IMR-90 (cell line): ENCODE measurements around the gene CCDC90B. TPM values are rescaled to one million over a fixed set of nuclear protein-coding genes. Genes with fewer than 3 reads are reported as not detected.

Experiments
- ATAC-seq: fragments of 200-7000 bp; cut with Tn5 transposase; 2 replicates; pipeline ENCODE4 v1.9.1; 2020; ENCODE audit warnings: low read depth, mild to moderate bottlenecking, moderate library complexity
- BruUV-seq: library from RNA; stranded (reverse); fragments of 400-500 nt; replicated peaks from 2 replicates; lab custom pipeline; 2021; lab: Mats Ljungman, UMichigan
- CTCF ChIA-PET: fragments of 300-600 bp; formaldehyde crosslinking; extraction: SDS; loops from one replicate; lab custom pipeline; 2021; ENCODE audit warnings: antibody characterized with exemption; lab: Yijun Ruan, JAX
- POLR2A ChIA-PET: fragments of 300-600 bp; sonication (Branson Sonifier 250); formaldehyde crosslinking; loops from one replicate; lab custom pipeline; 2022; ENCODE audit warnings: antibody characterized with exemption; ENCODE audit not compliant: unreplicated experiment; lab: Charles Lee
- DNase-seq: peaks from one replicate; pipeline ENCODE4 v3.0.0; 2013
- H2AFZ ChIP-seq: replicated peaks from 2 replicates; pipeline ENCODE3; 2013; ENCODE audit warnings: low read length, mild to moderate bottlenecking; ENCODE audit not compliant: poor library complexity
- H2AK5ac ChIP-seq: 2 replicates; pipeline ENCODE4 v1.6.1; 2013; ENCODE audit warnings: low read depth, low read length, inconsistent platforms
- H2AK9ac ChIP-seq: replicated peaks from 2 replicates; pipeline ENCODE3; 2013; ENCODE audit warnings: mild to moderate bottlenecking, low read depth, low read length, moderate library complexity; ENCODE audit not compliant: poor library complexity
- H2BK120ac ChIP-seq: 2 replicates; pipeline ENCODE4 v1.6.1; 2013; ENCODE audit warnings: low read depth, low read length, inconsistent platforms
- H2BK15ac ChIP-seq: 3 replicates; pipeline ENCODE4 v1.6.1; 2013; ENCODE audit warnings: low read depth, low read length, inconsistent platforms
- H2BK20ac ChIP-seq: 2 replicates; pipeline ENCODE4 v1.6.1; 2013; ENCODE audit warnings: low read depth, mild to moderate bottlenecking, inconsistent platforms, low read length, moderate library complexity
- H2BK5ac ChIP-seq: 2 replicates; pipeline ENCODE4 v1.6.1; 2013; ENCODE audit warnings: mild to moderate bottlenecking, low read depth, low read length, inconsistent platforms; ENCODE audit not compliant: poor library complexity, severe bottlenecking
- H3K14ac ChIP-seq: replicated peaks from 2 replicates; pipeline ENCODE4 v1.6.1; 2013; ENCODE audit warnings: low read depth, low read length, inconsistent platforms
- H3K18ac ChIP-seq: 2 replicates; pipeline ENCODE4 v1.6.1; 2013; ENCODE audit warnings: low read depth, low read length, control low read depth
- H3K23ac ChIP-seq: 2 replicates; pipeline ENCODE4 v1.6.1; 2013; ENCODE audit warnings: low read depth, low read length, inconsistent platforms
- H3K27ac ChIP-seq: 2 replicates; pipeline ENCODE4 v1.5.1; 2013; ENCODE audit warnings: mild to moderate bottlenecking, control low read depth, low read length; ENCODE audit not compliant: insufficient read depth
- H3K27me3 ChIP-seq: 2 replicates; pipeline ENCODE4 v1.6.1; 2013; ENCODE audit warnings: low read length; ENCODE audit not compliant: control insufficient read depth, insufficient read depth
- H3K36me3 ChIP-seq: 2 replicates; pipeline ENCODE4 v1.6.1; 2013; ENCODE audit warnings: low read length, mixed read lengths; ENCODE audit not compliant: control insufficient read depth, insufficient read depth
- H3K4ac ChIP-seq: 2 replicates; pipeline ENCODE4 v1.6.1; 2013; ENCODE audit warnings: low read depth, low read length, inconsistent platforms
- H3K4me1 ChIP-seq: 2 replicates; pipeline ENCODE4 v1.6.1; 2013; ENCODE audit warnings: low read length, mixed read lengths; ENCODE audit not compliant: control insufficient read depth, insufficient read depth
- H3K4me2 ChIP-seq: 2 replicates; pipeline ENCODE4 v1.6.1; 2013; ENCODE audit warnings: low read depth, mild to moderate bottlenecking, control low read depth, low read length, moderate library complexity
- H3K4me3 ChIP-seq: 2 replicates; pipeline ENCODE4 v1.5.1; 2013; ENCODE audit warnings: low read depth, mild to moderate bottlenecking, control low read depth, low read length, moderate library complexity; ENCODE audit not compliant: insufficient read depth
- H3K56ac ChIP-seq: 2 replicates; pipeline ENCODE4 v1.6.1; 2013; ENCODE audit warnings: low read length, inconsistent platforms; ENCODE audit not compliant: insufficient read depth; ENCODE audit errors: extremely low read depth
- H3K79me1 ChIP-seq, 2 experiments: 2 replicates each; pipeline ENCODE4 v1.6.1; 2013; ENCODE audit warnings: low read length in 2 of 2, inconsistent platforms in 1 of 2, low read depth in 1 of 2
- H3K9ac ChIP-seq: 2 replicates; pipeline ENCODE4 v1.6.1; 2013; ENCODE audit warnings: low read depth, low read length, control low read depth
- H3K9me1 ChIP-seq: 2 replicates; pipeline ENCODE4 v1.6.1; 2013; ENCODE audit warnings: low read length, inconsistent platforms; ENCODE audit not compliant: insufficient read depth
- H3K9me3 ChIP-seq: 2 replicates; pipeline ENCODE4 v1.6.1; 2013; ENCODE audit warnings: low read length; ENCODE audit not compliant: control insufficient read depth, insufficient read depth
- H4K20me1 ChIP-seq: 2 replicates; pipeline ENCODE4 v1.6.1; 2013; ENCODE audit warnings: low read length, inconsistent platforms; ENCODE audit not compliant: insufficient read depth
- H4K5ac ChIP-seq: 2 replicates; pipeline ENCODE4 v1.6.1; 2013; ENCODE audit warnings: mild to moderate bottlenecking, low read depth, low read length, control low read depth
- H4K8ac ChIP-seq, 2 experiments: 2 replicates each; pipeline ENCODE4 v1.6.1; 2013; ENCODE audit warnings: low read depth in 2 of 2, low read length in 2 of 2, control low read depth in 1 of 2, inconsistent platforms in 1 of 2
- H4K91ac ChIP-seq: 2 replicates; pipeline ENCODE4 v1.6.1; 2013; ENCODE audit warnings: low read depth, low read length, inconsistent platforms; ENCODE audit not compliant: insufficient read depth
- ELK1 ChIP-seq: fragments of 150-350 bp; IDR thresholded peaks from 2 replicates; pipeline ENCODE4 v1.6.1; 2016; ENCODE audit warnings: low read depth, mild to moderate bottlenecking, low read length, moderate library complexity, borderline replicate concordance
- MAFK ChIP-seq: IDR thresholded peaks from 2 replicates; pipeline ENCODE4 v1.6.1; 2012; ENCODE audit warnings: low read depth, low read length, improper control_type of control experiment
- NFE2L2 ChIP-seq: fragments of 150-350 bp; IDR thresholded peaks from 2 replicates; pipeline ENCODE4 v1.6.1; 2016; ENCODE audit warnings: low read depth, mild to moderate bottlenecking, low read length
- WGBS, 2 experiments: methylation state at CpG; one replicate each; pipeline versions ENCODE4 v1.1.5 to v1.1.7; 2013; ENCODE audit warnings: missing lambda C conversion rate in 2 of 2; ENCODE audit not compliant: insufficient read length in 1 of 2; ENCODE audit errors: extremely low coverage in 2 of 2; 5-methylcytosine and 5-hydroxymethylcytosine counted together
- dilution Hi-C: fragments of 300-500 bp; cut with HindIII; formaldehyde crosslinking; loops from one replicate; pipeline ENCODE4 v1.14.3; 2018; ENCODE audit warnings: low sequenced_read_pairs; ENCODE audit not compliant: unreplicated experiment
- in situ Hi-C: fragments of 300-500 bp; cut with MboI; formaldehyde crosslinking; loops from 3 replicates; pipeline ENCODE4 v1.14.3; 2019; ENCODE audit warnings: low sequenced_read_pairs, inconsistent platforms, mixed read lengths
- intact Hi-C: fragments of 100-400 bp; cut with micrococcal nuclease; formaldehyde crosslinking; loops from 2 replicates; pipeline ENCODE4 v1.10.0; 2022
- polyA plus RNA-seq, 3 experiments: library from polyadenylated mRNA; depleted of rRNA; stranded (reverse); fragments of >200 nt; gene quantifications; 2 replicates each; pipeline ENCODE4 v1.2.3, GENCODE V29; 2012; ENCODE audit warnings: low replicate concordance in 1 of 3
- total RNA-seq: library from RNA; depleted of rRNA; stranded (reverse); fragments of >200 nt; gene quantifications from 2 replicates; pipeline ENCODE4 v1.2.3, GENCODE V29; 2012

CCDC90B gene
- total and polyA plus RNA-seq, 2 of the 4 experiments (the other 2 are of a cell fraction) = 35.8 to 43.7 TPM

- 0 out of 2 replicates have a peak, but pooled peaks have one; percentile 11 for TF ChIP-seq NFE2L2
- no peak for TF ChIP-seq ELK1
- TF ChIP-seq MAFK = peak; percentile 89
- no peak overlapping the region for H3K9ac ChIP-seq
- no peaks in the 10 kb centered on the region; the same call in 1 of the 2 replicates for H4K20me1 ChIP-seq
- no peak overlapping the region for H3K18ac ChIP-seq
- H2AK9ac ChIP-seq = no peak overlapping the region
- H3K4me1 ChIP-seq = peaks cover 4% of the 10 kb centered on the region; the same call in 1 of the 2 replicates
- dilution Hi-C loops (no loop called here), intact Hi-C loops (no loop called here), in situ Hi-C loops (no loop called here)
- H4K91ac ChIP-seq = no peak overlapping the region
- H2BK20ac ChIP-seq = no peak overlapping the region
- H2AFZ ChIP-seq = no peak overlapping the region
- H3K4me2 ChIP-seq = no peak overlapping the region
- no peak overlapping the region for H3K56ac ChIP-seq
- H3K27me3 ChIP-seq = no peaks in the 10 kb centered on the region
- ATAC-seq (no peak), DNase-seq (no peak)
- no peak overlapping the region for H2BK5ac ChIP-seq
- H2AK5ac ChIP-seq = no peak overlapping the region
- H4K5ac ChIP-seq = no peak overlapping the region
- H3K27ac ChIP-seq = no peak overlapping the region
- H2BK120ac ChIP-seq = no peak overlapping the region
- H3K4ac ChIP-seq = no peak overlapping the region
- peaks cover 14% of the 10 kb centered on the region for H3K36me3 ChIP-seq
- CTCF ChIA-PET = interaction anchor here (0.6 to 1.5 kb wide), 3 partner anchors 17 to 200 kb away, joined by 3 to 5 read pairs (median 3); no protein-coding TSS in a partner anchor
- H3K9me1 ChIP-seq = no peaks in the 10 kb centered on the region
- WGBS, 2 experiments = 100% methylated on average over 1 of the region's 8 CpGs; no CpG with 5 or more reads in 1 of the 2 experiments
- no TSS peak for BruUV-seq
- H2BK15ac ChIP-seq = no peak overlapping the region
- H4K8ac ChIP-seq = no peak overlapping the region
- H3K23ac ChIP-seq = no peak overlapping the region
- no peaks in the 10 kb centered on the region for H3K9me3 ChIP-seq
- H3K4me3 ChIP-seq = no peak overlapping the region
- peaks cover 9 to 12% of the 10 kb centered on the region in 2 experiments; a peak in 3 of 4 replicates for H3K79me1 ChIP-seq
- POLR2A ChIA-PET = no interaction called here
- no peak overlapping the region for H3K14ac ChIP-seq
These were observed 10.1 kb downstream of the CCDC90B start for GRCh38 chr11:83275888-83276641.
